ENCODE data around the gene TIGD3. TPM values are rescaled to one million over a fixed set of nuclear protein-coding genes. Genes with fewer than 3 reads are reported as not detected.

Gene TIGD3
- total and polyA plus RNA-seq, 2 of the 8 experiments (the other 6 are each of a cell fraction or from before 2014, with no cell fraction given), result 1.1 to 1.3 TPM

DNA sequence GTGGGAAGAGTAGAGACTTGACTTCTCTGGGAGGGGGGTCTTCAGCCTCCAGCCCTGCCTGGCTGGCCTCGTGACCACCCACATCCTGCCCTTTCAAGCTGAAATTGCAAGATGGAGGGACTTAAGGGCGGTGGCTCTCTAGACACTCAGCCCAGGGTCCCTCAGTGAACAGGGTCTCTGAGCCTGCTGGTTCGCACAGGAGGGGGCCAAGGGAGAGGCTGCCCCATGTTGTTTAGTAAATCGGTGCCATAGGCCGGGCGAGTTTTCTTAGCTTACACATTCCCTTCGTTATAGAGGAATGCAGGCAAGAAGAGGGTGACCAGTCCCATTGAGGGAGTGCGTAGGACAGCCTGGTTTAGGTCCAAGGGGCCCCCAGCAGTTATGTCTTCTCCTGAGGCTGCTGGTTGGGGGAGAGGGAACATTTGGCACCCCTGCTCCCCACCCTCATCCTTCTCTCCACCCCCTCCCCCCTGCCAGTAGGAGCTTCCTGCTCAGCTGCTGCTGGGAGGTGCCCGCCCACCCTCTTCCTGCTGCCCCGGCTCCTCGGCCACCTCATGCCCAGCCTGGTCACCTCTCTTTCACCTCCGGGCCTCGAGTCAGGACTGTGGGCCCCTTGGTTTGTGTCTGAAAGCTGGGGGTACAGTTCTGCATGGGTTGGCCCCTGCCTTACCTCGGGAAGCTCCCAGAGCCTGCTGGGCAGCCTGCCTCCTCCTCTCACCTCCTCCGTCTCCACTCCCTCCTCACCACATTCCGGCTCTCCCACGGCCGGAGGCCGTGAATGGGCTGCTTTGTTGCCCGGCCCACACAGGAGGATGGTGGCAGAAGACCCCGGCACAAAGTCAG lies 35.8 kb downstream of the TIGD3 start:
- peaks cover 0 to 3% of the 10 kb centered on the region in 2 experiments for H4K20me1 ChIP-seq (replicated peaks in 1 of 2; ENCODE audit: control insufficient read depth in 1 of 2, insufficient read depth in 2 of 2, low read length in 2 of 2)
- H3K9ac ChIP-seq (replicated peaks in 1 of 4; ENCODE audit: extremely low read depth in 1 of 4, low read depth in 3 of 4, low read length in 3 of 4), result no peak overlapping the region
- H2AK5ac ChIP-seq (ENCODE audit: low read depth, low read length), result no peak overlapping the region; the same call in 1 of the 2 replicates
- H3K79me1 ChIP-seq (ENCODE audit: low read depth, low read length), result no peaks in the 10 kb centered on the region; the same call in 1 of the 2 replicates
- no peak overlapping the region for H2AFZ ChIP-seq (ENCODE audit: low read length)
- no peaks in the 10 kb centered on the region for H3K79me2 ChIP-seq (ENCODE audit: control insufficient read depth in 1 of 2, insufficient read depth in 2 of 2, low read length in 2 of 2)
- no peaks in the 10 kb centered on the region for H3K9me3 ChIP-seq (ENCODE audit: insufficient read depth in 2 of 2, low read depth in 1 of 2, low read length in 1 of 2)
- peaks cover 5% of the 10 kb centered on the region; the same call in 1 of the 2 replicates for H3K23me2 ChIP-seq (ENCODE audit: low read depth, low read length)
- no peak overlapping the region for H2BK20ac ChIP-seq (ENCODE audit: low read length)
- ChIA-PET CTCF (ENCODE audit: partially characterized antibody) (interaction anchor here (0.7 to 5.8 kb wide), 22 partner anchors 9 to 204 kb away, joined by 3 to 57 read pairs (median 4); no protein-coding TSS in a partner anchor), POLR2A (ENCODE audit: partially characterized antibody) (interaction anchor here (1.2 to 17.0 kb wide), 9 partner anchors 9 to 112 kb away, joined by 3 to 202 read pairs (median 4); partner anchors contain the start of genes MALAT1 and NEAT1)
- H2BK15ac ChIP-seq (ENCODE audit: low read length), result 0 out of 2 replicates have a peak overlapping the region, but pooled peaks have one; percentile 46
- H2BK120ac ChIP-seq (replicated peaks; ENCODE audit: low read depth, low read length), result no peak overlapping the region
- H3K36me3 ChIP-seq (ENCODE audit: control insufficient read depth in 2 of 4, insufficient read depth in 4 of 4, low read length in 3 of 4), result no peaks in the 10 kb centered on the region; a peak in 1 of 8 replicates
- no peak overlapping the region for H4K5ac ChIP-seq (ENCODE audit: insufficient read length, low read depth, low read length)
- no peak for DNase-seq (ENCODE audit: low read depth in 1 of 2, low spot score in 2 of 2)
- H3K14ac ChIP-seq (ENCODE audit: insufficient read length), result no peak overlapping the region
- no peak overlapping the region for H3K4me3 ChIP-seq (ENCODE audit: extremely low read depth in 1 of 4, insufficient read depth in 2 of 4, low read depth in 3 of 4, low read length in 4 of 4)
- 0 out of 7 replicates have a peak, but pooled peaks cover 0 to 2% (median 0%) of the 10 kb centered on the region in 4 experiments for H3K27me3 ChIP-seq (replicated peaks in 1 of 4; ENCODE audit: control insufficient read depth in 3 of 4, extremely low read depth in 1 of 4, insufficient read depth in 3 of 4, low read length in 3 of 4)
- H2BK5ac ChIP-seq (ENCODE audit: low read depth, low read length), result peak overlapping the region; percentile 36; the same call in 1 of the 2 replicates
- H4K8ac ChIP-seq (ENCODE audit: extremely low read depth, insufficient read depth, low read length), result peak overlapping the region; percentile 59; the same call in 1 of the 2 replicates
- no peak for FAIRE-seq
- 87% methylated on average over 18 of the region's 21 CpGs; no CpG with 5 or more reads in 1 of the 2 experiments for WGBS, 2 experiments (ENCODE audit: extremely low coverage in 1 of 2, insufficient coverage in 1 of 2, insufficient read length in 1 of 2, insufficient replicate concordance in 2 of 2, low coverage in 1 of 2, low lambda C conversion rate in 2 of 2, missing lambda C conversion rate in 1 of 2)
- no peak overlapping the region for H3K4ac ChIP-seq (replicated peaks; ENCODE audit: insufficient read length, low read depth, low read length)
- H4K91ac ChIP-seq (replicated peaks; ENCODE audit: insufficient read length, low read length), result no peak overlapping the region
- 0 out of 2 replicates have a peak overlapping the region, but pooled peaks have one; percentile 17 for H2BK12ac ChIP-seq (ENCODE audit: low read depth, low read length)
- H3K27ac ChIP-seq (ENCODE audit: low read depth, low read length), result no peak overlapping the region
- H3K23ac ChIP-seq (ENCODE audit: insufficient read length), result no peak overlapping the region
- no peak overlapping the region for H3K56ac ChIP-seq (replicated peaks; ENCODE audit: insufficient read length, low read depth, low read length)
- peaks cover 0 to 14% (median 5%) of the 10 kb centered on the region in 4 experiments; a peak in 5 of 7 replicates for H3K4me1 ChIP-seq (replicated peaks in 1 of 4; ENCODE audit: control insufficient read depth in 3 of 4, insufficient read depth in 4 of 4, low read length in 3 of 4)
- 0 out of 4 replicates have a peak overlapping the region, but pooled peaks of 1 of the 2 experiments have one; percentile 29 for H3K4me2 ChIP-seq (ENCODE audit: insufficient read depth in 1 of 2, low read depth in 2 of 2, low read length in 2 of 2)
- no peak overlapping the region for H3K18ac ChIP-seq (ENCODE audit: extremely low read depth, low read length)
- TF ChIP-seq SIRT6 (IDR thresholded peaks at IDR 0.05; ENCODE audit: low read length) (no peak), SIN3A (conservative IDR thresholded peaks at IDR 0.05 in 1 of 2, IDR thresholded peaks at IDR 0.05 in 1 of 2; ENCODE audit: low read depth in 1 of 2, low read length in 2 of 2) (no peak), RAD21 (IDR thresholded peaks at IDR 0.05 in 1 of 2, conservative IDR thresholded peaks at IDR 0.05 in 1 of 2; ENCODE audit: low read depth in 2 of 2, low read length in 2 of 2) (no peak), EP300 (IDR thresholded peaks at IDR 0.05; ENCODE audit: borderline replicate concordance in 1 of 2, low read depth in 2 of 2, low read length in 2 of 2) (no peak), TAF7 (optimal IDR thresholded peaks at IDR 0.05; ENCODE audit: borderline replicate concordance, low read depth, low read length) (no peak), CEBPB (IDR thresholded peaks at IDR 0.05; ENCODE audit: low read depth, low read length) (no peak), TBP (IDR thresholded peaks at IDR 0.05; ENCODE audit: low read depth, low read length) (no peak), SIX5 (IDR thresholded peaks at IDR 0.05; ENCODE audit: low read depth, low read length) (no peak), ATF3 (IDR thresholded peaks at IDR 0.05; ENCODE audit: insufficient read depth, low read depth, low read length) (no peak)

Measured in H1 (cell line).